ENCODE results near the gene B3GNT7. TPM values are rescaled to one million over a fixed set of nuclear protein-coding genes. Genes with fewer than 3 reads are reported as not detected.
A peak's percentile ranks its signal among the peaks of the same experiment; 100 is the strongest.

B3GNT7 gene
- total and polyA plus RNA-seq, 2 experiments from 2014 or later = not detected

- Histone ChIP-seq H3K9ac (no peak overlapping the region), H3K79me2 (ENCODE audit: insufficient read depth) (no peaks in the 10 kb centered on the region), H2AFZ (no peak overlapping the region), H3K4me1 (ENCODE audit: insufficient read depth) (no peaks in the 10 kb centered on the region), H3K4me2 (ENCODE audit: unreplicated experiment) (no peak overlapping the region), H3K27me3 (replicated peaks; ENCODE audit: insufficient read depth) (peaks cover 20% of the 10 kb centered on the region; the same call in 1 of the 2 replicates), H3K9me3 (ENCODE audit: low read depth) (no peaks in the 10 kb centered on the region), H4K20me1 (ENCODE audit: insufficient read depth) (no peaks in the 10 kb centered on the region), H3K9me2 (ENCODE audit: insufficient read depth) (no peaks in the 10 kb centered on the region), H3K4me3 (no peak overlapping the region), H3K36me3 (ENCODE audit: low read depth) (no peaks in the 10 kb centered on the region), H3K27ac (no peak overlapping the region), H3F3A (ENCODE audit: insufficient read depth) (no peaks in the 10 kb centered on the region)
- no peak for TF ChIP-seq EZH2phosphoT487 (IDR thresholded peaks at IDR 0.05; ENCODE audit: insufficient read depth, low read depth)
- TF ChIP-seq EZH2 (IDR thresholded peaks at IDR 0.05; ENCODE audit: insufficient read depth, poor library complexity, severe bottlenecking) = no peak
- no peak for DNase-seq
- WGBS, 2 experiments (ENCODE audit: low coverage in 1 of 2, low lambda C conversion rate in 2 of 2, missing lambda C conversion rate in 2 of 2) = 83 to 84% methylated on average over 13 of the region's 13 CpGs
- in situ Hi-C loops (cut with MboI) = no loop called here
Observed at GRCh38 chr2:231394211-231395141, 1.0 kb upstream of the B3GNT7 start.

DNA sequence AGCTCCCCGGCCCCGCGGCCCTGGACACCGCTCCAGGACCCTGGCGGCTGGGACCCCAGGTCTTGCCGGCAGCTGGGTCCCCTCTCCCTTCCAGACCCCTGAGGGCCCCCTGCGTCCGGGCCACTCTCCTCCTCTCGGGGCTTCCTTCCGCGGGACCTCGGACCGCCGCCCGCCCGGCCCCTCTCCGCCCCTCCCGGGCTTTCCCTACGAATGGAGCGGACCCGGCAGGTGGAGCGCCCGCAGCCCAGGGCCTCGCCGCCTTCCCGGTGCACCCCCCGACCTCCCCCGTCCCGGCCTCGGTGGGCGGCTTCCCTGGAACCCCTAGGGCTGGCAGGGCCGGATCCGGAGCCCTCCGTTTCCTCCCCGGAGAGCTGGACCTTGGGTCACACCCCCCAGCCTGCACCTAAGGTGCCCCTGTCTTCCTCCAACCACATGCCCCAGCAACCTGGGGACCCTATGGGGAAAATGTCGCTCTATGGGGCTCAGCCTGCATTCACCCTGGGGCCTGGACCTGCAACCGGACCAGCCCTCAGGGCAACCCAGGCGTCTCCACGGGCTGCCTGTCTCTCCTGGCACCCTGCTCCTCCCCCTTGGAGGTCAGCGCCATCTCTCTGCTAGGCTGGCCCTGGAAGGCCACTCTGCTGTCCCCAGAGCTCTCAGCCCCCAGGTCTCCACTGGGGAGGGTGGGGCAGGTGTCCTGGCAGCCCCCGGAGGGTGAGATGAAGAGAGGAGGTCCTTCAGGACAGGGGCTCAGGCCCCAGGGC lies 730 bp downstream of the B3GNT7 start:
- H3K27ac ChIP-seq = no peak overlapping the region
- no peak overlapping the region for H2AFZ ChIP-seq
- no peak for DNase-seq
- in situ Hi-C loops (cut with MboI) = no loop called here
- H3K36me3 ChIP-seq (ENCODE audit: low read depth) = no peaks in the 10 kb centered on the region
- no peaks in the 10 kb centered on the region for H3K9me2 ChIP-seq (ENCODE audit: insufficient read depth)
- no peak overlapping the region for H3K4me3 ChIP-seq
- peaks cover 20% of the 10 kb centered on the region; the same call in 1 of the 2 replicates for H3K27me3 ChIP-seq (replicated peaks; ENCODE audit: insufficient read depth)
- H3K79me2 ChIP-seq (ENCODE audit: insufficient read depth) = no peaks in the 10 kb centered on the region
- H3K9ac ChIP-seq = no peak overlapping the region
- no peaks in the 10 kb centered on the region for H4K20me1 ChIP-seq (ENCODE audit: insufficient read depth)
- no peaks in the 10 kb centered on the region for H3F3A ChIP-seq (ENCODE audit: insufficient read depth)
- TF ChIP-seq EZH2 (IDR thresholded peaks at IDR 0.05; ENCODE audit: insufficient read depth, poor library complexity, severe bottlenecking) (peak; percentile 90), EZH2phosphoT487 (IDR thresholded peaks at IDR 0.05; ENCODE audit: insufficient read depth, low read depth) (no peak)
- 18 to 36% methylated on average over 9 to 32 of the region's 41 CpGs for WGBS, 2 experiments (ENCODE audit: low coverage in 1 of 2, low lambda C conversion rate in 2 of 2, missing lambda C conversion rate in 2 of 2)
- no peak overlapping the region for H3K4me2 ChIP-seq (ENCODE audit: unreplicated experiment)
- H3K9me3 ChIP-seq (ENCODE audit: low read depth) = no peaks in the 10 kb centered on the region
- H3K4me1 ChIP-seq (ENCODE audit: insufficient read depth) = no peaks in the 10 kb centered on the region

- no peak overlapping the region for H3K4me3 ChIP-seq
- WGBS, 2 experiments (ENCODE audit: low coverage in 1 of 2, low lambda C conversion rate in 2 of 2, missing lambda C conversion rate in 2 of 2) = 90% methylated on average over 16 to 22 of the region's 22 CpGs
- DNase-seq = no peak
- no peak overlapping the region for H2AFZ ChIP-seq
- no peaks in the 10 kb centered on the region for H3K79me2 ChIP-seq (ENCODE audit: insufficient read depth)
- no peaks in the 10 kb centered on the region for H3K36me3 ChIP-seq (ENCODE audit: low read depth)
- H3K4me2 ChIP-seq (ENCODE audit: unreplicated experiment) = no peak overlapping the region
- no peak overlapping the region for H3K27ac ChIP-seq
- peaks cover 20% of the 10 kb centered on the region; the same call in 1 of the 2 replicates for H3K27me3 ChIP-seq (replicated peaks; ENCODE audit: insufficient read depth)
- in situ Hi-C loops (cut with MboI) = no loop called here
- no peaks in the 10 kb centered on the region for H3K4me1 ChIP-seq (ENCODE audit: insufficient read depth)
- no peak overlapping the region for H3K9ac ChIP-seq
- no peaks in the 10 kb centered on the region for H3F3A ChIP-seq (ENCODE audit: insufficient read depth)
- no peaks in the 10 kb centered on the region for H3K9me3 ChIP-seq (ENCODE audit: low read depth)
- H3K9me2 ChIP-seq (ENCODE audit: insufficient read depth) = no peaks in the 10 kb centered on the region
- H4K20me1 ChIP-seq (ENCODE audit: insufficient read depth) = no peaks in the 10 kb centered on the region
- TF ChIP-seq EZH2phosphoT487 (IDR thresholded peaks at IDR 0.05; ENCODE audit: insufficient read depth, low read depth) = no peak
- no peak for TF ChIP-seq EZH2 (IDR thresholded peaks at IDR 0.05; ENCODE audit: insufficient read depth, poor library complexity, severe bottlenecking)
Observed at GRCh38 chr2:231397011-231397927, 1.8 kb downstream of the B3GNT7 start.

- H2AFZ ChIP-seq = no peak overlapping the region
- no peak overlapping the region for H3K27ac ChIP-seq
- no peaks in the 10 kb centered on the region for H4K20me1 ChIP-seq (ENCODE audit: insufficient read depth)
- no peaks in the 10 kb centered on the region for H3K9me3 ChIP-seq (ENCODE audit: low read depth)
- DNase-seq = no peak
- in situ Hi-C loops (cut with MboI) = no loop called here
- no peaks in the 10 kb centered on the region for H3K4me1 ChIP-seq (ENCODE audit: insufficient read depth)
- H3K4me2 ChIP-seq (ENCODE audit: unreplicated experiment) = no peak overlapping the region
- H3K4me3 ChIP-seq = no peak overlapping the region
- no peaks in the 10 kb centered on the region for H3K9me2 ChIP-seq (ENCODE audit: insufficient read depth)
- no peak for TF ChIP-seq EZH2phosphoT487 (IDR thresholded peaks at IDR 0.05; ENCODE audit: insufficient read depth, low read depth)
- no peak for TF ChIP-seq EZH2 (IDR thresholded peaks at IDR 0.05; ENCODE audit: insufficient read depth, poor library complexity, severe bottlenecking)
- no peaks in the 10 kb centered on the region for H3K36me3 ChIP-seq (ENCODE audit: low read depth)
- 96% methylated on average over 27 to 28 of the region's 28 CpGs for WGBS, 2 experiments (ENCODE audit: low coverage in 1 of 2, low lambda C conversion rate in 2 of 2, missing lambda C conversion rate in 2 of 2)
- peaks cover 20% of the 10 kb centered on the region; the same call in 1 of the 2 replicates for H3K27me3 ChIP-seq (replicated peaks; ENCODE audit: insufficient read depth)
- H3F3A ChIP-seq (ENCODE audit: insufficient read depth) = no peaks in the 10 kb centered on the region
- H3K9ac ChIP-seq = no peak overlapping the region
- no peaks in the 10 kb centered on the region for H3K79me2 ChIP-seq (ENCODE audit: insufficient read depth)
Observed at GRCh38 chr2:231397928-231398294, 2.4 kb downstream of the B3GNT7 start.

Data from GM23248 (cell line).